Activated CD8-positive, alpha-beta memory T cell treated with anti-CD3 and anti-CD28 coated beads for 1 hour (primary cell): ENCODE data around the gene ARAP2.
A peak's percentile ranks its signal among the peaks of the same experiment; 100 is the strongest.

ENCODE experiments used
- DNase-seq, 2 donors: peaks; one replicate each; pipeline ENCODE4 v3.0.0-alpha.2; 2020; ENCODE audit warnings: low read depth in 1 of 2; ENCODE audit errors: extremely low read depth in 1 of 2

The ARAP2 gene

GRCh38 chr4:36224972-36225903 lies 19.1 kb downstream of the ARAP2 start:
- DNase-seq: no peak

- DNase-seq: no peak
These were observed 21.6 kb downstream of the ARAP2 start for GRCh38 chr4:36222702-36223101.

GRCh38 chr4:36220776-36221175 lies 23.5 kb downstream of the ARAP2 start:
- DNase-seq: no peak

GRCh38 chr4:36218121-36218520 lies 26.2 kb downstream of the ARAP2 start:
- DNase-seq: no peak

- DNase-seq: no peak
These were observed 28.7 kb downstream of the ARAP2 start for GRCh38 chr4:36215627-36216026.

- no peak for DNase-seq
These were observed 29.4 kb downstream of the ARAP2 start for GRCh38 chr4:36214735-36215485.

- DNase-seq: no peak
These were observed 30.3 kb downstream of the ARAP2 start for GRCh38 chr4:36213977-36214376.

GRCh38 chr4:36211084-36211483 lies 33.2 kb downstream of the ARAP2 start:
- DNase-seq: no peak

GRCh38 chr4:36209941-36210649 lies 34.2 kb downstream of the ARAP2 start:
- DNase-seq: no peak

GRCh38 chr4:36208893-36209473 lies 35.3 kb downstream of the ARAP2 start:
- peak in 1 of 2 donors; percentile 7 for DNase-seq

GRCh38 chr4:36207831-36208520 lies 36.3 kb downstream of the ARAP2 start:
- DNase-seq: no peak

GRCh38 chr4:36207367-36207766 lies 36.9 kb downstream of the ARAP2 start:
- DNase-seq: no peak

GRCh38 chr4:36206603-36207311 lies 37.6 kb downstream of the ARAP2 start:
- no peak for DNase-seq

- no peak for DNase-seq
These were observed 38.3 kb downstream of the ARAP2 start for GRCh38 chr4:36206012-36206411.

GRCh38 chr4:36198861-36199260 lies 45.5 kb downstream of the ARAP2 start:
- no peak for DNase-seq

- no peak for DNase-seq
These were observed 46.1 kb downstream of the ARAP2 start for GRCh38 chr4:36198068-36198808.

- no peak for DNase-seq
These were observed 46.8 kb downstream of the ARAP2 start for GRCh38 chr4:36197501-36197900.

GRCh38 chr4:36196145-36196913 lies 48.0 kb downstream of the ARAP2 start:
- DNase-seq: no peak
